ENCODE data around the gene PLA2G4E. TPM values are rescaled to one million over a fixed set of nuclear protein-coding genes. Genes with fewer than 3 reads are reported as not detected.

Gene PLA2G4E
- total and polyA plus RNA-seq, 2 experiments from 2014 or later = not detected

- DNase-seq (ENCODE audit: low spot score) (no peak), ATAC-seq (no peak)
- Mint-ChIP-seq H3K27me3 (ENCODE audit: insufficient read depth, low read depth, poor library complexity) (no peaks in the 10 kb centered on the region), H3K36me3 (ENCODE audit: low read depth) (no peaks in the 10 kb centered on the region), H3K9me3 (no peaks in the 10 kb centered on the region), H3K4me1 (peaks cover 2% of the 10 kb centered on the region; the same call in 1 of the 3 replicates), H3K4me3 (no peak overlapping the region), H3K27ac (no peak overlapping the region)
- TF ChIP-seq ZNF114 (CRISPR knock-in tag; IDR thresholded peaks at IDR 0.05) (no peak), ZNF331 (CRISPR knock-in tag; IDR thresholded peaks at IDR 0.05; ENCODE audit: low read depth) (no peak), CTCF (conservative IDR thresholded peaks at IDR 0.05; ENCODE audit: low read depth in 2 of 2) (no peak), CREB1 (CRISPR knock-in tag; IDR thresholded peaks at IDR 0.05; ENCODE audit: low read depth) (no peak), STAT1 (IDR thresholded peaks at IDR 0.05; ENCODE audit: unreplicated experiment) (no peak), REST (IDR thresholded peaks at IDR 0.05; ENCODE audit: unreplicated experiment) (no peak), JUNB (IDR thresholded peaks at IDR 0.05; ENCODE audit: unreplicated experiment) (no peak), ZNF462 (CRISPR knock-in tag; IDR thresholded peaks at IDR 0.05) (no peak), ETS1 (IDR thresholded peaks at IDR 0.05) (no peak), EZH2 (IDR thresholded peaks at IDR 0.05; ENCODE audit: low read depth, unreplicated experiment) (no peak), NANOG (IDR thresholded peaks at IDR 0.05; ENCODE audit: borderline replicate concordance) (no peak), POLR2AphosphoS5 (IDR thresholded peaks at IDR 0.05; ENCODE audit: low read depth) (no peak), EZH2phosphoT487 (IDR thresholded peaks at IDR 0.05; ENCODE audit: unreplicated experiment) (no peak)
- Histone ChIP-seq H3F3A (replicated peaks; ENCODE audit: low read depth) (no peaks in the 10 kb centered on the region), H3K4me3 (no peak overlapping the region), H2AFZ (no peak overlapping the region), H3K9me2 (ENCODE audit: insufficient read depth) (no peaks in the 10 kb centered on the region), H3K27ac (ENCODE audit: low read depth) (no peak overlapping the region), H3K4me1 (ENCODE audit: insufficient read depth) (no peaks in the 10 kb centered on the region), H3K36me3 (ENCODE audit: insufficient read depth) (no peaks in the 10 kb centered on the region), H3K4me2 (no peak overlapping the region), H3K27me3 (ENCODE audit: insufficient read depth) (no peaks in the 10 kb centered on the region), H4K20me1 (replicated peaks; ENCODE audit: insufficient read depth) (no peaks in the 10 kb centered on the region), H3K79me2 (replicated peaks; ENCODE audit: insufficient read depth) (no peaks in the 10 kb centered on the region)
These were observed 42.4 kb upstream of the PLA2G4E start for GRCh38 chr15:42063122-42063848.
